GM18868 (cell line): Measurements from ENCODE around the gene MMP25.

Source experiments
- ATAC-seq: cut with Tn5 transposase; IDR thresholded peaks from one replicate; pipeline ENCODE4 v1.9.1; 2021; ENCODE audit warnings: mild to moderate bottlenecking, moderate library complexity; ENCODE audit not compliant: unreplicated experiment

The MMP25 gene

GRCh38 chr16:3015865-3016521, 30.4 kb upstream of the MMP25 start:
- no peak for ATAC-seq

GRCh38 chr16:3017344-3017743, 29.0 kb upstream of the MMP25 start:
- no peak for ATAC-seq

GRCh38 chr16:3017794-3018506, 28.4 kb upstream of the MMP25 start, which contains the start of gene CLDN6:
Gene CLDN6, minus strand, starts transcription at chr16:3018183. Its CDS starts 2,162 bp downstream, at chr16:3016021.
- ATAC-seq = no peak

GRCh38 chr16:3019594-3020246, 26.6 kb upstream of the MMP25 start:
- ATAC-seq = no peak

GRCh38 chr16:3020247-3020603, 26.1 kb upstream of the MMP25 start, which contains the start of gene TNFRSF12A:
Gene TNFRSF12A, plus strand, starts transcription at chr16:3020368. Its CDS starts 30 bp downstream, at chr16:3020398.
- ATAC-seq = no peak

GRCh38 chr16:3020604-3021448, 25.5 kb upstream of the MMP25 start:
- ATAC-seq = no peak

- no peak for ATAC-seq
Observed at GRCh38 chr16:3021449-3022207, 24.7 kb upstream of the MMP25 start.

GRCh38 chr16:3022208-3022683, 24.1 kb upstream of the MMP25 start:
- no peak for ATAC-seq

- ATAC-seq = no peak
Observed at GRCh38 chr16:3022684-3023414, 23.5 kb upstream of the MMP25 start.

GRCh38 chr16:3023415-3023668, 23.0 kb upstream of the MMP25 start:
- ATAC-seq = no peak

GRCh38 chr16:3023669-3024478, 22.5 kb upstream of the MMP25 start, which contains the start of the genes HCFC1R1 and THOC6:
Gene HCFC1R1, minus strand, starts transcription at chr16:3023942. Its CDS starts 1 bp downstream, at chr16:3023941.
Gene THOC6, plus strand, starts transcription at chr16:3024035. Its CDS starts 292 bp downstream, at chr16:3024327.
- ATAC-seq = peak; percentile 78

GRCh38 chr16:3025032-3026002, 21.0 kb upstream of the MMP25 start:
- no peak for ATAC-seq

- no peak for ATAC-seq
Observed at GRCh38 chr16:3026003-3026378, 20.4 kb upstream of the MMP25 start.

GRCh38 chr16:3026609-3027488, 19.5 kb upstream of the MMP25 start:
- ATAC-seq = no peak

- ATAC-seq = no peak
Observed at GRCh38 chr16:3027489-3027795, 18.9 kb upstream of the MMP25 start.

GRCh38 chr16:3027983-3028715, 18.2 kb upstream of the MMP25 start:
- ATAC-seq = no peak
